ENCODE data around the gene PRICKLE4. TPM values are rescaled to one million over a fixed set of nuclear protein-coding genes. Genes with fewer than 3 reads are reported as not detected.
A peak's percentile ranks its signal among the peaks of the same experiment; 100 is the strongest.

Gene PRICKLE4
- total and polyA plus RNA-seq, 2 of the 13 experiments (the other 11 are each of a cell fraction or from before 2014, with no cell fraction given), result 0.92 to 1.2 TPM

DNA sequence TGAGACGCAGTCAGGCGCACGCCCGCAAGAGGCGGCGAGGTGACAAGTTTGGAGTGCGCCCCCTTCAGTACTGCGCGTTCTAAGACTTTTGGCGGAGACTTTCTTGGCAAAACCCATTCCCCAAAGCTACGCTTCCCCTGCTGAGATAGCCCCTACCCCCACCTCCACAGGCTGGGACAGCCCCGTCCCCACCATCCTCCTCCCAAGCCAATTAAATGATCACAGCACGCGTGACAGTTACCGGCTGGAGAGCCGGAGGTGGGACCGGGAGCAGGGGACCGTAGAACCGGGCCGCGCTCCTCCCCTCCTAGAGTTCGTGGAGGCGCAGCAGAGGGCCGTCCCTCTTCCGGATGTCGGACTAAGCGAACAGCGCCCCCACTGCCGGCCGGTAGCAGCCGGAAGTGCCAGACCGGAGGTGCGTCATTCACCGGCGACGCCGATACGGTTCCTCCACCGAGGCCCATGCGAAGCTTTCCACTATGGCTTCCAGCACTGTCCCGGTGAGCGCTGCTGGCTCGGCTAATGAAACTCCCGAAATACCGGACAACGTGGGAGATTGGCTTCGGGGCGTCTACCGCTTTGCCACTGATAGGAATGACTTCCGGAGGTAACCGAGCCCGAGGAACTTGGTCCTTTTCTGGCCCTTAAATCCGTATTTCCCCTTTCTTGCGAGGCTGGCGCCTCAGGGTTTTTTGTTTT lies 6.8 kb downstream of the PRICKLE4 start, which contains the start of gene TOMM6 (continued):
- TF ChIP-seq, protein P1, sequence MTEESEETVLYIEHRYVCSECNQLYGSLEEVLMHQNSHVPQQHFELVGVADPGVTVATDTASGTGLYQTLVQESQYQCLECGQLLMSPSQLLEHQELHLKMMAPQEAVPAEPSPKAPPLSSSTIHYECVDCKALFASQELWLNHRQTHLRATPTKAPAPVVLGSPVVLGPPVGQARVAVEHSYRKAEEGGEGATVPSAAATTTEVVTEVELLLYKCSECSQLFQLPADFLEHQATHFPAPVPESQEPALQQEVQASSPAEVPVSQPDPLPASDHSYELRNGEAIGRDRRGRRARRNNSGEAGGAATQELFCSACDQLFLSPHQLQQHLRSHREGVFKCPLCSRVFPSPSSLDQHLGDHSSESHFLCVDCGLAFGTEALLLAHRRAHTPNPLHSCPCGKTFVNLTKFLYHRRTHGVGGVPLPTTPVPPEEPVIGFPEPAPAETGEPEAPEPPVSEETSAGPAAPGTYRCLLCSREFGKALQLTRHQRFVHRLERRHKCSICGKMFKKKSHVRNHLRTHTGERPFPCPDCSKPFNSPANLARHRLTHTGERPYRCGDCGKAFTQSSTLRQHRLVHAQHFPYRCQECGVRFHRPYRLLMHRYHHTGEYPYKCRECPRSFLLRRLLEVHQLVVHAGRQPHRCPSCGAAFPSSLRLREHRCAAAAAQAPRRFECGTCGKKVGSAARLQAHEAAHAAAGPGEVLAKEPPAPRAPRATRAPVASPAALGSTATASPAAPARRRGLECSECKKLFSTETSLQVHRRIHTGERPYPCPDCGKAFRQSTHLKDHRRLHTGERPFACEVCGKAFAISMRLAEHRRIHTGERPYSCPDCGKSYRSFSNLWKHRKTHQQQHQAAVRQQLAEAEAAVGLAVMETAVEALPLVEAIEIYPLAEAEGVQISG (CRISPR knock-in tag; IDR thresholded peaks at IDR 0.05), result peak; percentile 99
- TF ChIP-seq POLR2A (IDR thresholded peaks at IDR 0.05; ENCODE audit: insufficient read depth in 1 of 2, low read depth in 2 of 2, low read length in 2 of 2), result peak in 1 of 2 experiments; percentile 98; a peak in 2 of 4 replicates
- TF ChIP-seq SRY (CRISPR knock-in tag; IDR thresholded peaks at IDR 0.05), result no peak
- TF ChIP-seq, protein P2, sequence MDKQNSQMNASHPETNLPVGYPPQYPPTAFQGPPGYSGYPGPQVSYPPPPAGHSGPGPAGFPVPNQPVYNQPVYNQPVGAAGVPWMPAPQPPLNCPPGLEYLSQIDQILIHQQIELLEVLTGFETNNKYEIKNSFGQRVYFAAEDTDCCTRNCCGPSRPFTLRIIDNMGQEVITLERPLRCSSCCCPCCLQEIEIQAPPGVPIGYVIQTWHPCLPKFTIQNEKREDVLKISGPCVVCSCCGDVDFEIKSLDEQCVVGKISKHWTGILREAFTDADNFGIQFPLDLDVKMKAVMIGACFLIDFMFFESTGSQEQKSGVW (CRISPR knock-in tag; IDR thresholded peaks at IDR 0.05; ENCODE audit: borderline replicate concordance), result no peak; the same call in 1 of the 2 replicates
- TF ChIP-seq NCOR1 (IDR thresholded peaks at IDR 0.05; ENCODE audit: borderline replicate concordance, low read length), result no peak
- TF ChIP-seq ZNF792 (CRISPR knock-in tag; IDR thresholded peaks at IDR 0.05), result peak; percentile 89
- TF ChIP-seq ZNF225 (CRISPR knock-in tag; IDR thresholded peaks at IDR 0.05), result peak; percentile 86; the same call in 1 of the 2 replicates
- TF ChIP-seq HOXA7 (CRISPR knock-in tag; IDR thresholded peaks at IDR 0.05), result no peak
- TF ChIP-seq ZBTB3 (CRISPR knock-in tag; IDR thresholded peaks at IDR 0.05; ENCODE audit: borderline replicate concordance, low read depth), result peak; percentile 38; the same call in 1 of the 2 replicates
- TF ChIP-seq ZFP1 (CRISPR knock-in tag; IDR thresholded peaks at IDR 0.05), result 0 out of 2 replicates have a peak, but pooled peaks have one; percentile 44
- peak; percentile 80; the same call in 1 of the 2 replicates for TF ChIP-seq ZNF205 (CRISPR knock-in tag; IDR thresholded peaks at IDR 0.05)
- TF ChIP-seq ZNF180 (CRISPR knock-in tag; IDR thresholded peaks at IDR 0.05; ENCODE audit: borderline replicate concordance, low read depth), result 0 out of 2 replicates have a peak, but pooled peaks have one; percentile 44
- peak; percentile 7; the same call in 1 of the 2 replicates for TF ChIP-seq ZNF33B (CRISPR knock-in tag; IDR thresholded peaks at IDR 0.05)
- TF ChIP-seq, protein P3, sequence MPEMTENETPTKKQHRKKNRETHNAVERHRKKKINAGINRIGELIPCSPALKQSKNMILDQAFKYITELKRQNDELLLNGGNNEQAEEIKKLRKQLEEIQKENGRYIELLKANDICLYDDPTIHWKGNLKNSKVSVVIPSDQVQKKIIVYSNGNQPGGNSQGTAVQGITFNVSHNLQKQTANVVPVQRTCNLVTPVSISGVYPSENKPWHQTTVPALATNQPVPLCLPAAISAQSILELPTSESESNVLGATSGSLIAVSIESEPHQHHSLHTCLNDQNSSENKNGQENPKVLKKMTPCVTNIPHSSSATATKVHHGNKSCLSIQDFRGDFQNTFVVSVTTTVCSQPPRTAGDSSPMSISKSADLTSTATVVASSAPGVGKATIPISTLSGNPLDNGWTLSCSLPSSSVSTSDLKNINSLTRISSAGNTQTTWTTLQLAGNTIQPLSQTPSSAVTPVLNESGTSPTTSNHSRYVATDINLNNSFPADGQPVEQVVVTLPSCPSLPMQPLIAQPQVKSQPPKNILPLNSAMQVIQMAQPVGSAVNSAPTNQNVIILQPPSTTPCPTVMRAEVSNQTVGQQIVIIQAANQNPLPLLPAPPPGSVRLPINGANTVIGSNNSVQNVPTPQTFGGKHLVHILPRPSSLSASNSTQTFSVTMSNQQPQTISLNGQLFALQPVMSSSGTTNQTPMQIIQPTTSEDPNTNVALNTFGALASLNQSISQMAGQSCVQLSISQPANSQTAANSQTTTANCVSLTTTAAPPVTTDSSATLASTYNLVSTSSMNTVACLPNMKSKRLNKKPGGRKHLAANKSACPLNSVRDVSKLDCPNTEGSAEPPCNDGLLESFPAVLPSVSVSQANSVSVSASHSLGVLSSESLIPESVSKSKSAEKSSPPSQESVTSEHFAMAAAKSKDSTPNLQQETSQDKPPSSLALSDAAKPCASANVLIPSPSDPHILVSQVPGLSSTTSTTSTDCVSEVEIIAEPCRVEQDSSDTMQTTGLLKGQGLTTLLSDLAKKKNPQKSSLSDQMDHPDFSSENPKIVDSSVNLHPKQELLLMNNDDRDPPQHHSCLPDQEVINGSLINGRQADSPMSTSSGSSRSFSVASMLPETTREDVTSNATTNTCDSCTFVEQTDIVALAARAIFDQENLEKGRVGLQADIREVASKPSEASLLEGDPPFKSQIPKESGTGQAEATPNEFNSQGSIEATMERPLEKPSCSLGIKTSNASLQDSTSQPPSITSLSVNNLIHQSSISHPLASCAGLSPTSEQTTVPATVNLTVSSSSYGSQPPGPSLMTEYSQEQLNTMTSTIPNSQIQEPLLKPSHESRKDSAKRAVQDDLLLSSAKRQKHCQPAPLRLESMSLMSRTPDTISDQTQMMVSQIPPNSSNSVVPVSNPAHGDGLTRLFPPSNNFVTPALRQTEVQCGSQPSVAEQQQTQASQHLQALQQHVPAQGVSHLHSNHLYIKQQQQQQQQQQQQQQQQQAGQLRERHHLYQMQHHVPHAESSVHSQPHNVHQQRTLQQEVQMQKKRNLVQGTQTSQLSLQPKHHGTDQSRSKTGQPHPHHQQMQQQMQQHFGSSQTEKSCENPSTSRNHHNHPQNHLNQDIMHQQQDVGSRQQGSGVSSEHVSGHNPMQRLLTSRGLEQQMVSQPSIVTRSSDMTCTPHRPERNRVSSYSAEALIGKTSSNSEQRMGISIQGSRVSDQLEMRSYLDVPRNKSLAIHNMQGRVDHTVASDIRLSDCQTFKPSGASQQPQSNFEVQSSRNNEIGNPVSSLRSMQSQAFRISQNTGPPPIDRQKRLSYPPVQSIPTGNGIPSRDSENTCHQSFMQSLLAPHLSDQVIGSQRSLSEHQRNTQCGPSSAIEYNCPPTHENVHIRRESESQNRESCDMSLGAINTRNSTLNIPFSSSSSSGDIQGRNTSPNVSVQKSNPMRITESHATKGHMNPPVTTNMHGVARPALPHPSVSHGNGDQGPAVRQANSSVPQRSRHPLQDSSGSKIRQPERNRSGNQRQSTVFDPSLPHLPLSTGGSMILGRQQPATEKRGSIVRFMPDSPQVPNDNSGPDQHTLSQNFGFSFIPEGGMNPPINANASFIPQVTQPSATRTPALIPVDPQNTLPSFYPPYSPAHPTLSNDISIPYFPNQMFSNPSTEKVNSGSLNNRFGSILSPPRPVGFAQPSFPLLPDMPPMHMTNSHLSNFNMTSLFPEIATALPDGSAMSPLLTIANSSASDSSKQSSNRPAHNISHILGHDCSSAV (CRISPR knock-in tag; IDR thresholded peaks at IDR 0.05; ENCODE audit: borderline replicate concordance), result no peak
- TF ChIP-seq YEATS4 (CRISPR knock-in tag; IDR thresholded peaks at IDR 0.05; ENCODE audit: borderline replicate concordance), result peak; percentile 94
- 0 out of 2 replicates have a peak, but pooled peaks have one; percentile 57 for TF ChIP-seq KLF12 (CRISPR knock-in tag; IDR thresholded peaks at IDR 0.05; ENCODE audit: borderline replicate concordance)

All from HepG2 (cell line).